Measurements from ENCODE around the gene PKHD1. TPM values are rescaled to one million over a fixed set of nuclear protein-coding genes. Genes with fewer than 3 reads are reported as not detected.

Gene PKHD1
- total and polyA plus RNA-seq, 2 experiments from 2014 or later = 0.47 to 3.3 TPM

GRCh38 chr6:51891784-51892183 is 195.6 kb downstream of the PKHD1 start:
- no peak for DNase-seq (ENCODE audit: low spot score)
- no peaks in the 10 kb centered on the region for H3K9me3 ChIP-seq (ENCODE audit: low read depth)
- H3K27ac ChIP-seq = no peak overlapping the region
- no peaks in the 10 kb centered on the region for H3K9me2 ChIP-seq (replicated peaks; ENCODE audit: insufficient read depth)
- no peak overlapping the region for H2AFZ ChIP-seq
- H3K4me2 ChIP-seq = no peak overlapping the region
- no peak overlapping the region for H3K4me3 ChIP-seq
- no peaks in the 10 kb centered on the region for H4K20me1 ChIP-seq (ENCODE audit: insufficient read depth, poor library complexity, severe bottlenecking)
- TF ChIP-seq EZH2phosphoT487 (IDR thresholded peaks at IDR 0.05; ENCODE audit: low read depth, severe bottlenecking, unreplicated experiment) (no peak), CTCF (IDR thresholded peaks at IDR 0.05; ENCODE audit: poor library complexity) (no peak), EZH2 (IDR thresholded peaks at IDR 0.05; ENCODE audit: borderline replicate concordance) (no peak)
- 82% methylated on average over 4 of the region's 4 CpGs for WGBS (ENCODE audit: low lambda C conversion rate, missing lambda C conversion rate)
- H3K36me3 ChIP-seq (replicated peaks; ENCODE audit: insufficient read depth, low read depth) = no peaks in the 10 kb centered on the region
- no peaks in the 10 kb centered on the region for H3K4me1 ChIP-seq (ENCODE audit: insufficient read depth)
- H3K79me2 ChIP-seq = no peaks in the 10 kb centered on the region
- no peaks in the 10 kb centered on the region for H3K27me3 ChIP-seq

- no peaks in the 10 kb centered on the region for H3K79me2 ChIP-seq
- no peaks in the 10 kb centered on the region for H3K9me2 ChIP-seq (replicated peaks; ENCODE audit: insufficient read depth)
- H3K9me3 ChIP-seq (ENCODE audit: low read depth) = no peaks in the 10 kb centered on the region
- H3K36me3 ChIP-seq (replicated peaks; ENCODE audit: insufficient read depth, low read depth) = no peaks in the 10 kb centered on the region
- DNase-seq (ENCODE audit: low spot score) = no peak
- H4K20me1 ChIP-seq (ENCODE audit: insufficient read depth, poor library complexity, severe bottlenecking) = no peaks in the 10 kb centered on the region
- no peak overlapping the region for H3K4me3 ChIP-seq
- TF ChIP-seq CTCF (IDR thresholded peaks at IDR 0.05; ENCODE audit: poor library complexity) (no peak), EZH2 (IDR thresholded peaks at IDR 0.05; ENCODE audit: borderline replicate concordance) (no peak), EZH2phosphoT487 (IDR thresholded peaks at IDR 0.05; ENCODE audit: low read depth, severe bottlenecking, unreplicated experiment) (no peak)
- 63% methylated on average over 2 of the region's 2 CpGs for WGBS (ENCODE audit: low lambda C conversion rate, missing lambda C conversion rate)
- H3K27ac ChIP-seq = no peak overlapping the region
- no peaks in the 10 kb centered on the region for H3K4me1 ChIP-seq (ENCODE audit: insufficient read depth)
- no peak overlapping the region for H2AFZ ChIP-seq
- no peak overlapping the region for H3K4me2 ChIP-seq
- H3K27me3 ChIP-seq = no peaks in the 10 kb centered on the region
Observed at GRCh38 chr6:51887859-51888258, 199.6 kb downstream of the PKHD1 start.

- Histone ChIP-seq H3K4me3 (no peak overlapping the region), H3K4me2 (no peak overlapping the region), H3K27me3 (no peaks in the 10 kb centered on the region), H3K27ac (no peak overlapping the region), H3K4me1 (ENCODE audit: insufficient read depth) (no peaks in the 10 kb centered on the region), H2AFZ (no peak overlapping the region), H3K36me3 (replicated peaks; ENCODE audit: insufficient read depth, low read depth) (no peaks in the 10 kb centered on the region), H4K20me1 (ENCODE audit: insufficient read depth, poor library complexity, severe bottlenecking) (no peaks in the 10 kb centered on the region), H3K9me3 (ENCODE audit: low read depth) (no peaks in the 10 kb centered on the region), H3K79me2 (no peaks in the 10 kb centered on the region), H3K9me2 (replicated peaks; ENCODE audit: insufficient read depth) (no peaks in the 10 kb centered on the region)
- no peak for TF ChIP-seq EZH2phosphoT487 (IDR thresholded peaks at IDR 0.05; ENCODE audit: low read depth, severe bottlenecking, unreplicated experiment)
- no peak for TF ChIP-seq EZH2 (IDR thresholded peaks at IDR 0.05; ENCODE audit: borderline replicate concordance)
- no peak for TF ChIP-seq CTCF (IDR thresholded peaks at IDR 0.05; ENCODE audit: poor library complexity)
- no peak for DNase-seq (ENCODE audit: low spot score)
- 61% methylated on average over 2 of the region's 2 CpGs for WGBS (ENCODE audit: low lambda C conversion rate, missing lambda C conversion rate)
Observed at GRCh38 chr6:51885957-51886356, 201.5 kb downstream of the PKHD1 start.

All from hepatocyte (in vitro differentiated cells).